Frontal cortex (tissue), 4 donors: ENCODE measurements around the gene PMM2. TPM values are rescaled to one million over a fixed set of nuclear protein-coding genes. Genes with fewer than 3 reads are reported as not detected.
A peak's percentile ranks its signal among the peaks of the same experiment; 100 is the strongest.

Source experiments
- DNase-seq, 2 donors: peaks; one replicate each; pipeline ENCODE4 v3.0.0; 2012; ENCODE audit warnings: low spot score in 2 of 2
- FAIRE-seq: peaks from 2 replicates; lab custom pipeline; 2012; peaks lifted over from hg19 to GRCh38; lab: Jason Lieb, UNC
- total RNA-seq: library from RNA; depleted of rRNA; stranded (reverse); fragments of >200 nt; gene quantifications from one replicate; pipeline ENCODE4 v1.2.3, GENCODE V29; 2014
- donor health status: control.
- donor health status: control.
- donor health status: control.

Gene PMM2
- total RNA-seq, 1 donor from 2014 or later, result 6.5 TPM

- no peak for FAIRE-seq
- DNase-seq, result no peak
These were observed 50.7 kb downstream of the PMM2 start for GRCh38 chr16:8848231-8848938.

GRCh38 chr16:8848939-8849391 lies 51.3 kb downstream of the PMM2 start:
- DNase-seq, result no peak
- FAIRE-seq, result no peak

- no peak for DNase-seq
- FAIRE-seq, result no peak
These were observed 51.9 kb downstream of the PMM2 start for GRCh38 chr16:8849411-8850011.

GRCh38 chr16:8850279-8850885 lies 52.7 kb downstream of the PMM2 start:
- no peak for FAIRE-seq
- no peak for DNase-seq

- DNase-seq (no peak), FAIRE-seq (no peak)
These were observed 54.2 kb downstream of the PMM2 start for GRCh38 chr16:8851761-8852403.

GRCh38 chr16:8852534-8852933 lies 54.9 kb downstream of the PMM2 start:
- no peak for FAIRE-seq
- no peak for DNase-seq

- DNase-seq (no peak), FAIRE-seq (no peak)
These were observed 55.5 kb downstream of the PMM2 start for GRCh38 chr16:8853150-8853549.

- DNase-seq, result no peak
- FAIRE-seq, result no peak
These were observed 56.0 kb downstream of the PMM2 start for GRCh38 chr16:8853611-8854010.

GRCh38 chr16:8854298-8854948 lies 56.8 kb downstream of the PMM2 start:
- FAIRE-seq, result no peak
- DNase-seq, result no peak

- DNase-seq (no peak), FAIRE-seq (no peak)
These were observed 57.6 kb downstream of the PMM2 start for GRCh38 chr16:8855051-8855786.

GRCh38 chr16:8855972-8856371 lies 58.3 kb downstream of the PMM2 start:
- FAIRE-seq, result no peak

GRCh38 chr16:8858994-8859912 lies 61.6 kb downstream of the PMM2 start:
- FAIRE-seq, result no peak

More at GRCh38 chr16:8855972-8856371, 58.3 kb downstream of the PMM2 start:
- no peak for DNase-seq

GRCh38 chr16:8859913-8860881 lies 62.6 kb downstream of the PMM2 start:
- DNase-seq, result no peak
- FAIRE-seq, result no peak

More at GRCh38 chr16:8858994-8859912, 61.6 kb downstream of the PMM2 start:
- no peak for DNase-seq

- FAIRE-seq (no peak), DNase-seq (peak in 1 of 2 donors; percentile 43)
These were observed 64.1 kb downstream of the PMM2 start for GRCh38 chr16:8861563-8862308.

- FAIRE-seq, result no peak
- no peak for DNase-seq
These were observed 64.9 kb downstream of the PMM2 start for GRCh38 chr16:8862309-8863130.
